ENCODE results near the gene HIGD1C. TPM values are rescaled to one million over a fixed set of nuclear protein-coding genes. Genes with fewer than 3 reads are reported as not detected.

HIGD1C gene
- total RNA-seq, 1 donor from 2014 or later: not detected

- intact Hi-C loops (cut with DNase I): no loop called here
- peak overlapping the region in 1 of 2 donors; percentile 40 for H3K4me3 ChIP-seq
- peaks cover 19 to 27% of the 10 kb centered on the region in 2 donors for H3K36me3 ChIP-seq
- peaks cover 5 to 35% of the 10 kb centered on the region in 2 donors for H3K4me1 ChIP-seq
- TF ChIP-seq CTCF (IDR thresholded peaks at IDR 0.05): no peak
- H3K27ac ChIP-seq: peak overlapping the region; percentile 68 to 77
- H3K27me3 ChIP-seq: no peaks in the 10 kb centered on the region
- no peak for DNase-seq (ENCODE audit: low spot score in 2 of 2)
- no peaks in the 10 kb centered on the region for H3K9me3 ChIP-seq
Observed at GRCh38 chr12:50934981-50935807, 17.1 kb upstream of the HIGD1C start.

- Histone ChIP-seq H3K9me3 (no peaks in the 10 kb centered on the region), H3K36me3 (peaks cover 2 to 9% of the 10 kb centered on the region in 2 donors), H3K4me1 (peaks cover 5 to 33% of the 10 kb centered on the region in 2 donors), H3K27ac (no peak overlapping the region), H3K27me3 (no peaks in the 10 kb centered on the region), H3K4me3 (no peak overlapping the region)
- no peak for DNase-seq (ENCODE audit: low spot score in 2 of 2)
- TF ChIP-seq CTCF (IDR thresholded peaks at IDR 0.05): no peak
- intact Hi-C loops (cut with DNase I): no loop called here
Observed at GRCh38 chr12:50936821-50937530, 15.4 kb upstream of the HIGD1C start.

GRCh38 chr12:50937653-50938052 lies 14.7 kb upstream of the HIGD1C start:
- Histone ChIP-seq H3K4me3 (no peak overlapping the region), H3K27me3 (no peaks in the 10 kb centered on the region), H3K36me3 (peaks cover 0 to 6% of the 10 kb centered on the region in 2 donors), H3K27ac (no peak overlapping the region), H3K9me3 (no peaks in the 10 kb centered on the region), H3K4me1 (peaks cover 5 to 31% of the 10 kb centered on the region in 2 donors)
- no peak for DNase-seq (ENCODE audit: low spot score in 2 of 2)
- TF ChIP-seq CTCF (IDR thresholded peaks at IDR 0.05): no peak
- intact Hi-C loops (cut with DNase I): no loop called here

- intact Hi-C loops (cut with DNase I): no loop called here
- Histone ChIP-seq H3K9me3 (no peaks in the 10 kb centered on the region), H3K27me3 (no peaks in the 10 kb centered on the region), H3K4me3 (no peak overlapping the region), H3K4me1 (no peaks in the 10 kb centered on the region), H3K27ac (no peak overlapping the region), H3K36me3 (no peaks in the 10 kb centered on the region)
- DNase-seq (ENCODE audit: low spot score in 2 of 2): no peak
- no peak for TF ChIP-seq CTCF (IDR thresholded peaks at IDR 0.05)
Observed at GRCh38 chr12:50947933-50948626, 4.3 kb upstream of the HIGD1C start.

GRCh38 chr12:50948798-50949197 lies 3.5 kb upstream of the HIGD1C start:
- Histone ChIP-seq H3K9me3 (no peaks in the 10 kb centered on the region), H3K4me1 (no peaks in the 10 kb centered on the region), H3K27ac (no peak overlapping the region), H3K4me3 (no peak overlapping the region), H3K36me3 (no peaks in the 10 kb centered on the region), H3K27me3 (no peaks in the 10 kb centered on the region)
- DNase-seq (ENCODE audit: low spot score in 2 of 2): no peak
- intact Hi-C loops (cut with DNase I): no loop called here
- no peak for TF ChIP-seq CTCF (IDR thresholded peaks at IDR 0.05)

All from ascending aorta (tissue), 2 donors.